Parathyroid adenoma (tissue), 2 donors: Measurements from ENCODE around the gene SV2B.

Experiments
- H2AFZ ChIP-seq: fragments of 300-600 bp; sonication (generic); one replicate; pipeline ENCODE4 v1.7.0; 2017; ENCODE audit warnings: antibody characterized with exemption, mild to moderate bottlenecking
- H3K27ac ChIP-seq: fragments of 300-600 bp; sonication (generic); one replicate; pipeline ENCODE4 v1.7.0; 2017
- H3K27me3 ChIP-seq: fragments of 300-600 bp; sonication (generic); one replicate; pipeline ENCODE4 v1.7.0; 2017; ENCODE audit warnings: low read length; ENCODE audit not compliant: control insufficient read depth, insufficient read depth
- H3K36me3 ChIP-seq: fragments of 300-600 bp; sonication (generic); one replicate; pipeline ENCODE4 v1.7.0; 2017; ENCODE audit warnings: low read length; ENCODE audit not compliant: control insufficient read depth, insufficient read depth
- H3K4me1 ChIP-seq: fragments of 300-600 bp; sonication (generic); one replicate; pipeline ENCODE4 v1.7.0; 2017; ENCODE audit warnings: control low read depth
- H3K4me2 ChIP-seq: fragments of 300-600 bp; sonication (generic); one replicate; pipeline ENCODE4 v1.7.0; 2017; ENCODE audit warnings: low read length
- H3K4me3 ChIP-seq: fragments of 300-600 bp; sonication (generic); one replicate; pipeline ENCODE4 v1.7.0; 2017; ENCODE audit warnings: low read depth, low read length
- H3K79me2 ChIP-seq: fragments of 300-600 bp; sonication (generic); one replicate; pipeline ENCODE4 v1.7.0; 2017; ENCODE audit warnings: control low read depth
- H3K9ac ChIP-seq: fragments of 300-600 bp; sonication (generic); one replicate; pipeline ENCODE4 v1.7.0; 2017; ENCODE audit warnings: mild to moderate bottlenecking
- H3K9me3 ChIP-seq: fragments of 300-600 bp; sonication (generic); one replicate; pipeline ENCODE4 v1.7.0; 2017; ENCODE audit warnings: low read length; ENCODE audit not compliant: control insufficient read depth
- TF ChIP-seq, protein P1 (sequence below): fragments of 300-600 bp; sonication (generic); IDR thresholded peaks from one replicate; pipeline ENCODE4 v1.7.0; 2017; ENCODE audit warnings: antibody characterized with exemption, mild to moderate bottlenecking
- donor health status: primary hyperparathyroidism.

Gene SV2B

DNA sequence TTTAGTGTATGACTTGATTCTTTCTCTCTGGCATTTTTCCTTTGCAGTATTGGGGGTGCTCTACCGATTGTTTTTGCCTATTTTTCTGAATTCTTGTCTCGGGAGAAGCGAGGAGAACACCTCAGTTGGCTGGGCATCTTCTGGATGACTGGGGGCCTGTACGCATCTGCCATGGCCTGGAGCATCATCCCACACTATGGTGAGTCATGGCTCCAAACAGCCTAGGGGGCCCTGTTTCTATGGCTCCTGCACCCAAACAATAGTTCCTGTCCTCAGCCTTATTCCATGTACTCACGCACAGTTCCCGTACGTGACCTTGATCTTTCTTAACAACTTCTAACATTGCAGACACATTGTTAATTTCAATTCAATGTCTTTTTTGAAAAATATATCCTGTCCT lies 152.3 kb downstream of the SV2B start:
- H3K4me1 ChIP-seq: no peaks in the 10 kb centered on the region
- TF ChIP-seq, protein P1, sequence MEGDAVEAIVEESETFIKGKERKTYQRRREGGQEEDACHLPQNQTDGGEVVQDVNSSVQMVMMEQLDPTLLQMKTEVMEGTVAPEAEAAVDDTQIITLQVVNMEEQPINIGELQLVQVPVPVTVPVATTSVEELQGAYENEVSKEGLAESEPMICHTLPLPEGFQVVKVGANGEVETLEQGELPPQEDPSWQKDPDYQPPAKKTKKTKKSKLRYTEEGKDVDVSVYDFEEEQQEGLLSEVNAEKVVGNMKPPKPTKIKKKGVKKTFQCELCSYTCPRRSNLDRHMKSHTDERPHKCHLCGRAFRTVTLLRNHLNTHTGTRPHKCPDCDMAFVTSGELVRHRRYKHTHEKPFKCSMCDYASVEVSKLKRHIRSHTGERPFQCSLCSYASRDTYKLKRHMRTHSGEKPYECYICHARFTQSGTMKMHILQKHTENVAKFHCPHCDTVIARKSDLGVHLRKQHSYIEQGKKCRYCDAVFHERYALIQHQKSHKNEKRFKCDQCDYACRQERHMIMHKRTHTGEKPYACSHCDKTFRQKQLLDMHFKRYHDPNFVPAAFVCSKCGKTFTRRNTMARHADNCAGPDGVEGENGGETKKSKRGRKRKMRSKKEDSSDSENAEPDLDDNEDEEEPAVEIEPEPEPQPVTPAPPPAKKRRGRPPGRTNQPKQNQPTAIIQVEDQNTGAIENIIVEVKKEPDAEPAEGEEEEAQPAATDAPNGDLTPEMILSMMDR: no peak
- no peak overlapping the region for H3K4me3 ChIP-seq
- no peaks in the 10 kb centered on the region for H3K9me3 ChIP-seq
- no peaks in the 10 kb centered on the region for H3K36me3 ChIP-seq
- H3K27ac ChIP-seq: no peak overlapping the region
- H2AFZ ChIP-seq: no peak overlapping the region
- no peaks in the 10 kb centered on the region for H3K79me2 ChIP-seq
- H3K9ac ChIP-seq: no peak overlapping the region
- H3K4me2 ChIP-seq: no peak overlapping the region
- no peaks in the 10 kb centered on the region for H3K27me3 ChIP-seq

DNA sequence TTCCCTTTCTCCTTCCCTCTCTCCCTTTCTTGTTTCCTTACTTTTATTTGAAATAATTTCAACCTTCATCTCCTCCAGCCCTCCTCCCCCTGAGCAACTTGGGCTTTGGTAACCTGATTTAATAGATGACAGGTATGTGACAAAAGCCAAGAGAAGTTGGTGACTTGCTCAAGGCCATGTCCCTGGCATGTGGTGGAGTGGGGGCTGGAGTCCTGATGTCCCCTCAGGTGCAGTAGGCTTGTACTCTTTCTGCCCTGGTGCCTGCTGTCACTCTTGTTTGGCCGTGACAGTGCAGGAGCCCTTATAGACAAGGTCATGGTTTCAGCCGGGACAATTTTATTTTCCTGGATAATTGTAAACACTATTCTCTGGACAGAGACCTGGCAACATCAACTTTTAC lies 152.7 kb downstream of the SV2B start:
- H3K4me1 ChIP-seq: no peaks in the 10 kb centered on the region
- TF ChIP-seq, protein P1: no peak
- no peak overlapping the region for H3K27ac ChIP-seq
- H3K9ac ChIP-seq: no peak overlapping the region
- H3K36me3 ChIP-seq: no peaks in the 10 kb centered on the region
- no peak overlapping the region for H3K4me2 ChIP-seq
- H2AFZ ChIP-seq: no peak overlapping the region
- H3K27me3 ChIP-seq: no peaks in the 10 kb centered on the region
- no peaks in the 10 kb centered on the region for H3K79me2 ChIP-seq
- H3K4me3 ChIP-seq: no peak overlapping the region
- H3K9me3 ChIP-seq: no peaks in the 10 kb centered on the region

GRCh38 chr15:91253605-91254004 lies 153.5 kb downstream of the SV2B start:
- Histone ChIP-seq H3K9me3 (no peaks in the 10 kb centered on the region), H3K4me1 (no peaks in the 10 kb centered on the region), H3K27me3 (no peaks in the 10 kb centered on the region), H3K36me3 (no peaks in the 10 kb centered on the region), H3K27ac (no peak overlapping the region), H3K4me2 (no peak overlapping the region), H3K79me2 (no peaks in the 10 kb centered on the region), H3K9ac (no peak overlapping the region), H2AFZ (no peak overlapping the region), H3K4me3 (no peak overlapping the region)
- TF ChIP-seq, protein P1: no peak

DNA sequence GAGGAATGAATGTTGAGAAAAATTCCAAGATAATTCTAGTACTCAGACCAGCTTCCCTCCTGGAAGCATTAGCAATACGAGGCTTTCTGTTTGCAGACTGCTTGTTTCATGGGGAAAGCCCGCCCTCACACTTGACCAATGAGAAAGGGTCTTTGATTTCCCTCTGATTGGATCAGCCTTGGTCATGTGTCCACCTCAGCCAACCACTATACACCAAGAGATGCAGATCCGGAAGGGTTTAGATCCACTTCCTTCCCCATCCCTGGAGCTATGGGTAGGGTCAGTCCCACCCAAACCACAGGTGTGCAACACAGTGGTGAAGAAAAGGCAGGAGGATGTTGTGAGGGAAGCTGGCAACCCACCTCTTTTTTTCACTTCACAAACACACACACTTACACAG lies 154.7 kb downstream of the SV2B start:
- H3K27me3 ChIP-seq: no peaks in the 10 kb centered on the region
- no peaks in the 10 kb centered on the region for H3K79me2 ChIP-seq
- no peaks in the 10 kb centered on the region for H3K36me3 ChIP-seq
- H3K9me3 ChIP-seq: no peaks in the 10 kb centered on the region
- no peaks in the 10 kb centered on the region for H3K4me1 ChIP-seq
- H3K9ac ChIP-seq: no peak overlapping the region
- H2AFZ ChIP-seq: no peak overlapping the region
- H3K27ac ChIP-seq: no peak overlapping the region
- H3K4me2 ChIP-seq: no peak overlapping the region
- no peak overlapping the region for H3K4me3 ChIP-seq
- TF ChIP-seq, protein P1: no peak

- Histone ChIP-seq H3K27ac (no peak overlapping the region), H2AFZ (no peak overlapping the region), H3K4me3 (no peak overlapping the region), H3K27me3 (no peaks in the 10 kb centered on the region), H3K9ac (no peak overlapping the region), H3K36me3 (no peaks in the 10 kb centered on the region), H3K4me1 (no peaks in the 10 kb centered on the region), H3K79me2 (no peaks in the 10 kb centered on the region), H3K4me2 (no peak overlapping the region), H3K9me3 (no peaks in the 10 kb centered on the region)
- TF ChIP-seq, protein P1: no peak
These were observed 155.7 kb downstream of the SV2B start for GRCh38 chr15:91255670-91256192.
